HG03442 (cell line): ENCODE data around the gene RAPGEF3.
A peak's percentile ranks its signal among the peaks of the same experiment; 100 is the strongest.

Source experiments
- ATAC-seq: cut with Tn5 transposase; IDR thresholded peaks from one replicate; pipeline ENCODE4 v1.9.1; 2021; ENCODE audit warnings: mild to moderate bottlenecking, moderate library complexity; ENCODE audit not compliant: unreplicated experiment

Gene RAPGEF3

DNA sequence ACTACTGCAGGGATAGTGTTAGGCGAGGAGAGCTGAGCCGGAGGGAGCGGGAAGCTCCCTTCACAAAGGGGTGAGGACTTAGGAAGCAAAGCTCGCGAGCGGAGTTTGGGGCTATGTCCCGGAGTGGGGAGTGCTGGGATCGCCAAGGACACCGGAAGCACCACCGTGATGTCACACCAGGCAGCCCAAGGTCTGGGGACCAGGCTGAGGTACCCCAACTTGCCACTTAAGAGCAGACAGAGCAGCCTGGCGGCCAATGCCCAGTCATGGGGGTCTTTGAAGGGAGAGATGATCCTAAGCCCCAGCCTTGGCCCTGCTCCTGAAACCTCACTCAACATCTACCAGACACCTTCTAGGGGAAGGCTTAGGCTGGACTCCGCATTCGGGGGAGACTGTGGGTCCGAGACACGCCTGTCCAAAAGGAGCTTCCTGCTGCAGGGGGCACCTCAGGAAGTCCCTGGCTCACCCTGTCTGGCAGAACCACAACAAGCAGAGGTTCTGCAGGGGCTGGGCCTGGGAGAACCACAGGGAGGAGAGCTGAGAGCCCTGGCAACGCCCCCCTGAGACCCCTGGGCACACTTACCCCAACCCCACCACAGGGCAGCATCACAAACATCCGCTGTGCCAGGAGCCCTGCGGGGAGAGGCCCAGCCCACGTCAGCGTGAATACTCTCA, 32.1 kb upstream of the RAPGEF3 start:
- ATAC-seq, result no peak

DNA sequence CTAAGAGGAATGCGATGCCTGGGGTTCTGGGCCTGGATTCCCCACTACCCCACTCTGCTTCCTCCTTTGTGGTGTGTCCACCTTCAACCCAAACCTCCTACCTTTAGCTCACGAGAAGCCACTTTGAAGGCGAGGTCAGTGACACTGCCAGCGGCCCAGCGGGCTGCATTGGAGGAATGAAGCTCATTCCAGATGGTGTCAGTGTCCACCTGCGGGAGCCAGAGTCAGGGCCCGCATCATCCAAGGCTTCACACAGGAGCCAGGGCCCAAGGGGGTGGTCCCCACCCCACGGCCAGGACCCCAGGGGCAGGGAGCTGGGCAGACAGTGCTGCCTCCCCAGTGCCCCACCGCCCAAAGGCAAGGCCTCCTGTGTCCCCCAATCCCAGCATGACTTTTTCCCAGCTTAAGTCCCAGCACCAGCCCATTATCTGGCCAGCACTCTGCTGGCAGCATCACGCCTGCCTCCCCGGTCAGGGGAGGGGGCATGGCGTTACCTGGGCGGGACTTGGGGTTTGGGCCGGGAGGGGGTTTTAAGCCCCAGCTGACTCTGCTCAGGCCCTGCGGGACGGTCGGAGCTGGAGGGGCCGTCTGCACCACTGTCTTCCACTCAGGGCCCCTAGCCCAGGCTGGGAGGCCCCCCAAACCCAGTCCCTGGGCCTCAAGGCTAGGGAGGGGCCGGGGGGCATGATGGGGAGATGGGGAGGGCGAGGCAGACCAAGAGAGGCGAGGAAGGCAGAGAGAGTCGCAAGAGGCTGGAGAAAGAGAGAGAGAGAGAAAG, 31.2 kb upstream of the RAPGEF3 start:
- ATAC-seq, result no peak

DNA sequence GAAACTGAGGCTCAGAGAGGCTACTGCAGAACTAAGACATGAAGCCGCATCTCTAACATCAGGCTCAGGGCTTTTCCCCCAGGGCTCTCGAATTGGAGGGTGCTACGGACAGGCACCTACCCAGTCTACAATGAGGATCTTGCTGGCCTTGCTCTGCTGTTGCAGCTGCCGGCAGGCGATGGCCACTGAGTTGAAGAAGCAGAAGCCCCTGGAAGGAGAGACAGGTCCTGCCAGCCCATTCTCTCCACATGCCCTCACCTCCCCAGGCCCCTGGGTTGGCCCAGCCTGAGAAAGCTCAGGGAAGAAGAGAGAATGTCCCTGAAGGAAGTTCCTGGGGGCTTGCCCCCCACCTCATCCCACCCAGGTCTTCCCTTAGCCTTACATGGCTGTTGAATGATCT, 30.5 kb upstream of the RAPGEF3 start:
- no peak for ATAC-seq

DNA sequence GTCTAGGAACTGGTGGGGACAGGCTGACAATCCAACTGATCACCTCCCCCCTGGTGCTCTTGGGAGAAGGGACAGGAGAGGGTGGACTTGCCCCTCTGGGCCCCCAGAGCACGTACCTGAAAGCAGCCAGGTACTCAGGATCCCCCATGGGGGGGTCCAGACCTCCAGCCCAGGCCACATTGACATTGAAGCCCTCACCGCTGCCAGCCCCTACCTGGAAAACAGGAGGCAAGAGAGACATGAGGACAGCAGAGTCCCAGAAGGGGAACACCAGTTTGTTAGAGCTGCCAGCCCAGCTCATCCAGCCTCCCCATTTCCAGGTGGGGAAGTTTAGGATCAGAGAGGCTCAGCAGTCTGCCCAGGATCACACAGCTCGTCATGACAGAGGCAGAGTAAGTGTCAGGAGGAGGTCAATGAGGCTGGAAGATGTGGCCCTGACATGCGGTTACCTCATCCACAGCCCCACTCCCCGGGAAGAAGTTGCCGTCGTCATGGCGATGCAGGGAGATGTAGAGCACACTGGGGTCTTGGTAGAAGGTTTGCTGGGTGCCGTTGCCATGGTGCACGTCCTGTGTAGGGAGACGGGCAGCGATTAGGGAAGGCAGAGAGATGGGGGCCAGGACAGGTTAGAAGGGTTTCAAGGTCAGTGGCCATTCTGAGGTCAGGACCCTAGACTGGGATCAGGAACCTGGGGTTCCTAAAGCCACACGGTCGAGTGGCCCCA, 29.1 kb upstream of the RAPGEF3 start:
- no peak for ATAC-seq

DNA sequence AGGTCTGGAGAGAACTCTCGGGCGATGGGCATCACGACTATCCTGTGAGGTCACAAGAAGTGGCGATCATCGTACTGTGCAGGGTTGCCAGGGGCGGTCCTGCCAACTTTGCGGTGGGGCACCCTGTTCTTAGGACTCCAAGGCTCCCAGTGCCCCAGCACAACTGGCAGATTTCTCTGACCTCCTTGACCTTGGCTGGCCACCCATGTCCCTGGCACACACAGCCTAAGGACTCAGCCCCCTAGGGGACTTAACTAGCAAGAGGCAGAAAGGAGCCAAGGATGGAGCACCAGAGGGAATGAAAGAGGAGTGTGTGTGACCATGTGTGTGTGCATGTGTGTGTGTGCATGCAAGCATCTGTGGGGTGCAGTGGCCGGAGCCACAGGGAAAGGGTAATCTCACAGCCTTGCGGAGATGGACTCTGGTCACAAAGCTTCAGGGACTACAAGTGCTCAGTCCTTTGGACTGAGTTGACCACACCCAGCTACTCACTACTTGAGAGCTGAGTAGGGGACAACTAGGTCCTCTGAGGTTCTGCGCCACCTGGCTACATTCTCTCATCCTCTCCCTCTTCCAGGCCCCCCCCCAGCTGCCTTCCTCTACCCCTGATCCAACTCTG, 28.1 kb upstream of the RAPGEF3 start:
- ATAC-seq, result no peak

DNA sequence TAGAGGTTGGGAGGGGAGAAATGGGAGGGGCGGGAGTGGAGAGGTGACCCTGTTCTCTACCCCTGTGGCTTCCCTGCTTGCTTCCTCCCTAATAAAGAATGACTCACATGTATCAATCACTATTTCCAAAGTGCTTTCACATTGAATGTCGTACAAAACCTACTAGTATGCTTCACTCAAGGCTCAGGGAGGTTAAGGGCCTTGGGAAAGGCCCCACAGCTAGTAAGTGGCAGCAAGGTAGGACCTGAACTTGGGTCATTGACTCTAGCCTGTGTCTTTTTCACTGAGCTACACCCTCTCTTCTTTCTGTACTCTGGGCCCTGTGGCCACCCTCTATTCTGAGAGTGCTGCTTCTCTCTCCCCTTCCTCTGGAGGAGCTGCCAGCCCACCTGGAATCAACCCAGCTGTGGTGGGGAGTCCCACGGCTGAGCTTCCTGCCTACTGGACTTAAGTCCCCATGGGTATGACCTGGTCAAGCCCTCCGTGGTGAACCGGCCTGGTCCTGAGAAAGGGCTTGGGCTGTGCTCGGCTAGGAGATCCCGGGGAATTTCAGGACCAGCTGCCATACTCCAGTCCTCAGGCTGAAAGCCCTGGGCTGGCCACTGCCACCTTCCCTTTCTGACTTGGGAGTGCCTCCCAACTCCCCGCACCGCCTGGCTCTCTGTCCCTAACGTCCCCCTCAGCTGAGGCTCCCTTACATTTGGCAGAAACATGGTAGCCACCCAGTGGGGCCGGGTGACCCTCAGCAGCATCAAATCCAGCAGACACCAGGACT, 27.4 kb upstream of the RAPGEF3 start:
- no peak for ATAC-seq

DNA sequence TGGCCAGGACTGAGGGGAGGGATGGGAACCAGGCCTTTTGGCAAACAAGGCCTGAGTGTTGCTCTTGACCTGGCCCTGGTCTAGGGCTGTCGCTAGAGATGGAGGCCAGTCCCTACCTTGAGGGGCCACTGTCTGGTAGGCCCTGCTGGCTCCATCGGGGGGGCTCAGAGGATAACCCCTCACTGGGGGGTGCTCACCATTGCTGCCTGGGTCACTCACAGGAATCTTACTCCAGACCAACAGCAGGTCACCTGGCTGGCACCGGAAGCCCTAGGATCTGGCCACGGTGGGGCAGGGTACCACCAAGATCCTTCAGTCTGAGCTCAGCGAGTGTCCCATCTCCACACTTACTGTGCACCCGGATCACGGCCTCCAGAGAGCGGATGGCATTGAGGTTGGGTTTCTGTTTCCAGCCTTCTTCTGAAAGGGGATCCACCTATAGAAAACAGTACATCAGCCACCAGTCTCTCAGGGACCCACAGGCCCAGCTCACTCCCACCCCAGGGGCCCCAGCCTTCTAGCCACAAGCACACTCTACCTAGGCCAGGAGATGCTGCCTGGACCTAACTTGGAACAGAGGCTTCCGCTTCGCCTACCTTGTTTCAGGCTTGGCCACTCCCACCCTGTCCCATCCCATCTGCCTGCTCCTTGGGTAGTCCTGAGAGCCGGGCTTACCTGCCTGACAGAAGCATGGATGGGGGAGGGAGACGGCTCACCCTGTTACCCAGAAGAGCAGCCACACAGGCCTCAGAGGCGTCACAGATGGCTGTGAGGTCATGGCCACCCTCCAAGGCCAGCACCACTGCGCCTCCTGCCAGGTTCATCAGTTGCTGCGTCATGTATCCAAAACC, 26.6 kb upstream of the RAPGEF3 start:
- no peak for ATAC-seq

DNA sequence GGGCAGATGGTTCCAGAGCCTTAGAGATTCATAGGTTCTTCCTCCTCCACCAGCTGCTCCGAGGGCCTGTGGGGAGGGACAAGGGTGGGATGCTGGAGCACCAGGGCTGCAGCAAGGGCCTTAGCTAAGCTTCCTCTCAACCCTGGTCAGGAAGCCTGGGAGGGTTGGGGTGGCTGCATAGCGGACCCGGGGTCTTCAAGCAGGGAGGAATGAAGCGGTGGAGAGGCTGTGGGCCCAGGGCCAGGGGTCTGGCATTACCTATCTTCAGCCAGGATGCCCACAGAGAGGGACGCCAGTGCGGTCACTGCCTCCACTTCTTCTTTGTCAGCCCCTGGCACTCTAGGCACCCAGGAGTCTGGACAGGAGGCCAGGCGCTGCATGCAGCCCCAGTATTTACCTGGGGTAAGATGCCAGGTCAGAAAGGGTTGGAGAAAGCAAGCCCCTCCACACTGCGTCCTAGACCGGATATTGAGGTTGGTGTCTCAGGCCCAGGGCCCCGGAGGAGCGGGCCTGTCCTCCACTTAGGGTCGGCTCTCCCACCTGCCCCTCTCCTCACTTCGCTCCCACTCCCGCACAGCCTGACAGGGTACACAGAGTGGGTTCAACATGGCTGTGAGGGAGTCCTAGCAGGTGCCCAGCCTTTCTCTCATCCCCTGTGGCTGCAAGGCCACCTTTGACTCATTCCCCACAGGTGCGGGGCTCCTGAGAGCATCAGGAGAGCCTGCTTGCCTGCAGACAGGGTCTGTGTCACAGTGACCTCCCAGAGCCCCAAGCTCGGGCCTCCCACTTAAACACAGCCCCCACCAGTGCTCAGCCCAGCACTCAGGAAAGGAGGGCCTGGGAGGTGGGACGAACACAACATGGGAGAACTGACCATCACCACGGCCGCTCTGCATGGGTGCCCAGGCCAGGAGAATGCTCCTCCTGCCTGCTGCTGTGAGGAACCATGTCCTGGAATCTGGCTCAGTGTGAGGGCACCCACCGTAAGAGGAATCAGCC, 25.4 kb upstream of the RAPGEF3 start:
- ATAC-seq, result no peak

DNA sequence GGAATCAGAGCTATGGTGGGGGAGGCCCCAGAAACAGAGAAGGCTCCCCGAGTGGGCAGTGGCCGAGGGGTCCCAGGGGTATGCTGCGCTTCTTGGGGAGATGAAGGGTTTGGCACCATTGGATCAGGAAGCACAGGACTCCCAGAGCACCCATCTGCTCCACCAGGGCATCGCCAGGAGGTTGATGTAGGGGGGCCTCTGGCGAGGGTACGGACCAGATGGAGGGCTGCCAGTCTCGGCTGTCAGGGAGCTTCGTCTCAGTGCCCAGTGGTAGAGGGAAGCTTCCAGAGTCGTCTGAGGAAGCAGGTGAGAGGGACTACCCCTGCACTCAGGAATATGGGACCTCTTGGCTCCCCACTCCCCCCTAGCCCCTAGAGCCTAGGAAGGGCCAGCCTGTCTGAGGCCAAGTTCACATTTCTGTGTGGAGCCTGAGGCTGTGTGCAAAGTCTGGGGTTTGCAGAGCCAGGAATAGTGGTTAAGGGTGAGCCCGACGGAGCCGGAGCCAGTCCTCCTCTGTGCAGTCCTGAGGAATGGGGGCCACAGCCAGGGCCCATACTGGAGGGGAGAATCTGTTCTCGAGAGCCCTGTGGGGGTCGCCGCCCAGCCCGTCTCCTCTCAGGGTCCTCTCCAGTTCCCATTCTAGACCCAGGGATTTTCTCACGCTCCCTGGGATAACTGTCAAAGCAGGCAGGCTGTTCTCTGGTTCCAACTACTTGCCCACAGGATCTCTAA, 24.5 kb upstream of the RAPGEF3 start:
- ATAC-seq, result no peak

DNA sequence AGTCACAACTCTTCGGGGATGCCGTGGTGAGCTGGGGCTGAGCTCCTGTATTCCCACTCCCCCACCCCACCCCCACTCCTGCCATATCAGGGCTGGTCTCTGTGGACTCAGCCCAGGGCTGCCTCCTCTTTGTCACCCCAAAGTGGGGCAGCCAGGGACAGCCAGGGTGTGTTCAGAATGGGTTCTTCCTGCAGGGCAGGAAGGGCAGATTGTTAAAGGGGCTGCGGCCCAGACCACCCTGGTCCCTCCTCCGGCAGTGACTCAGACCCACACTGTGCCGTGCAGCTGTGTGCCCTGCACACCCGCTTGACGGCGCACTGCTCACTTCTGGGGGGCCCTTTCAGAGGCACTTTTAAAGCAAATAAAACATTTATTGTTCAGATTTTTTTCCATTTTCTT, 23.7 kb upstream of the RAPGEF3 start:
- ATAC-seq, result no peak

DNA sequence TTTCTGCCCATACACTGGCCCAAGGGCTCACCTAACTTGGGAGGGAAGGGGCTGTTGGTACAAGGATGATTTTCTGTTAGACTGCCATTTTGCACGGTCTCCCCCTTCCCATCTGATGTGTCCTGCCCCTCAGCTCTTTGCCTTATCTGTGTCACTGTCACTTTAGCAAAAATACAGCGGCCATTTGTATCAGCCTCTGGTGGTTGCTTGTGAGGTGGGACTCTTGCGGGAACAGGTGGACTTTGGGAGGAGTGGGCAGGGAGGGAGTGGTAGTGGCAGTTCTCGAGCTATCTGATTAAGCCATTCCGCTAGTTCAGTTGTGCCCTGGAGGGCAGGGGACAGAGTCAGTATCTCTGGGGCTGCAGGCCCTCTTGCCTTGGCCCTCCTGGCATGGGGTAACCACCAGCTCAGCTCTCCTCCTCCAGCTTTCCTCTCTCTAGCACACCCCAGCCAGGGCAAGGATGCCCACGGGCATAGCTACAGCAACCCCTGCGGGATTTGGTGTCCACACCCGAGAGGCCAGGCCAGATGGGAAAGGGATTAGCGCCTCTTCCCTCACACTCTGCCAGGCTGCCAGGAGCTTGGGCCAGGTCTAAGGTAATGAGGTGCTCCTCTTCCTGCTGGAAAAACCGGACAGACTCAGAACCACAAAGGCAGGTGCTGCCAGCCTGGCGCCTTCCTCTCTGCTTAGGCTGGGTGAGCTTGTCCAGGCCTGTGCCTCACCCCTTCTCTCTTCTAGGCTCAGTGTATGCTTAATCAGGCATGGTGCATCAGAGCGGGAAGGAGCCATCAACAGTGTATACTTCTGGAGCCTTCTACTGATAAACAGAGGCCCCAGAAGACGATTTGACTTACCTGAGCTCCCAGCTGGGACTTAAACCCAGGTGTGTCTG, 23.0 kb upstream of the RAPGEF3 start:
- no peak for ATAC-seq

DNA sequence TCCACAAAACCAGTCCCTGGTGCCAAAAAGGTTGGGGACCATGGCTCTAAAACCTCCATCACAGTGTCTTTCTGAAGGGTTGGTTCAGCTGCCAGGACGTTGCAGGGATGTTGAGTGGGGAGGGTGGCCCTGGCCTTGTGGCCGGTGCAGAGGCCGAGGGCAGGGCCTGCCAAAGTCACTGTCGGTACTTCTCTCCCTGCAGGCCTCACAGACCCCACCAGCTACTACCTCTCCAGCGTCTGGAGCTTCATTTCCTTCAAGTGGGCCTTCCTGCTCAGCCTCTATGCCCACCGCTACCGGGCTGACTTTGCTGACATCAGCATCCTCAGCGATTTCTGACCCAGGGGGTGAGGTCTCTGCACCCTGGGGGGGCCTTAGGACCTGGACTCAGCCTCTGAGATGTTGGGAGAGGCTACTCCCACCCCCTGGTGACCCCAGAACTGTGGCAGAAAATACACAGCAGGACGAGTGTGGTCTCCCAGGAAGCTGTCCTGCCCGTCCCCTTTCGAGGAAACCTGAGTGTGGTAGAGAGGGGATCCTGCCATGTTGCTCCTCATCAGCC, 21.3 kb upstream of the RAPGEF3 start:
- no peak for ATAC-seq

DNA sequence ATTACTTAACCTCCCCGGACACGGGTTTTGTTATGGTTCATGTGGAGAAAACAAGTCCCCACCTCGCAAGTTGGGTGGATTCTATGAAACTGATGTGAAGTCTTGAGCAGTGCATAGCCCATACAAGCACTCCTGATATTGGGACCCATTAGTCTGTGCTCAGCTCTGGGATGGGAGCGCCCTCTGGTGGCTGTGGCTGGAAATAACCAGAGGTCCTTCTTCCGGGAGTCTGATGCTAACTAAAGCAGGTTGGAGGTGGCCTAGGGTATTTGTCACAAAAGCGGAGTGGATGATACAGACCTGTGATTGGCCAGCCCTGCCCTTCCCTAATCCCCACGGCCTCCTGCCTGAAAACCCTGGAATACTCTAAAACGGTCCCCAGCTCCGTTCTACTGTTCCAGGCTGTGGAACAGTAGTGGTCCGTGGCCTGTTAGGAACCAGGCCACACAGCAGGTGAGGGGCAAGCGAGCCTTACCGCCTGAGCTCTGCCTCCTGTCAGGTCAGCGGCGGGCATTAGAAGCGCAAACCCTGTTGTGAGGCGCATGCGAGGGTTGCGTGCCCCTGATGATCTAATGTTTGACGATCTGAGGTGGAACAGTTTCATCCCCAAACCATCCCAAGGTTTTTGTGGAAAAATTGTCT, 20.7 kb upstream of the RAPGEF3 start:
- peak; percentile 81 for ATAC-seq

DNA sequence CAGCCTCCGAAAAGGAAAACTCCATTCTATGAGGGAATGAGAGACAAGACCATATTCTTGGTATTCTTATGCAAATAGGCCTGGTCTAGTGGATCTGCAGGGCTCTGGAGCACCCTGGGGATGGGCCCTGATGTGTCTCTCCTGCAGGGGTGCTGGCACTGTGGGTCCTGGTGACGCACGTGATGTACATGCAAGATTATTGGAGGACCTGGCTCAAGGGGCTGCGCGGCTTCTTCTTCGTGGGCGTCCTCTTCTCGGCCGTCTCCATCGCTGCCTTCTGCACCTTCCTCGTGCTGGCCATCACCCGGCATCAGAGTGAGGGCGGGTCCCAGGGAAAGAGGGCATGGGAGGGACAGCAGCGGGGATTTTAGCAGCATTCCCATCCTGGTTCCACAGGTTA, 20.2 kb upstream of the RAPGEF3 start:
- no peak for ATAC-seq

DNA sequence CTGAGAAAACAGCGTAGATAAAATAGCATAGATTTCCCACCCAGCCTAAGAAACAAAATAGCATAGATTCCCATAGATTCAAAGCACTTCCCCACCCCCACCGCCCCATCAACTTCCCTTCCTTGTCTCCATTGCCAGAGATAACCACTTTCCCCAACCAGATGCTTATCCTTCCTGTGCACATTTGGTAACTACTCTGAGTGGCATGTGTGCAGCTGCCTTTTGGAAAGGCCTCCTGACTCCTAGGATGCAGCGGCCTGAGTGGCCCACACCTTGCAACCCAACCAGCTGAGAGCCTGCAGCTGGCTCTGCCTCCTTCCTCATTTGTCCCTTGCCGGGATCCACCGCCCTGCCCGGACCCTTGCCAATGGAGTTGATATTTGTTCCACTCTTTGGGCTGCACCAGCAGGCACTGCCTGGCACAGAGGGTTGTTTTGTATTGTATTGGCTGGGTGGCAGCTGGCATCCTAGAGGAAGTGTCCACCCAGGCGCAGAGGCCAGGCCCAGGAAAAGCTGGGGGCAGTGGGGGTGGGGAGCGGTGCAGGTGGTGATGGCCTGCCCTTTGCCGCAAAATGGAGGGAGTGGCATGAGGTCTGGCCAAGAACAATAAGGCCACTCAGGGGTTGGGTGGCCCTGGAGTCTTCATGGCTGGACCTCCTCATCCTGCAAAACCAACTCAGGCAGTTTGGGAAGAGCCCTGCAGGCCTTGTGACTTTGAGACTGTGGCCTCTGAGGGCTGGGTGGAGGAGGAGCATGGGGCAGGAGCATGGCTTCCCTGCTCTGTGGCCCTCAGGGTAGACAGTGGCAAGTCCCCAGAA, 19.3 kb upstream of the RAPGEF3 start:
- ATAC-seq, result no peak
